ENCODE data around the gene CR1.

- TF ChIP-seq EP300 (IDR thresholded peaks at IDR 0.05) (no peak), CTCF (IDR thresholded peaks at IDR 0.05) (no peak)
Observed at GRCh38 chr1:207474210-207474609, 21.7 kb upstream of the CR1 start.
